ENCODE data around the gene FXN.

- TF ChIP-seq CTCF (IDR thresholded peaks at IDR 0.05 in 8 of 11, conservative IDR thresholded peaks at IDR 0.05 in 3 of 11), result no peak
- no peak for TF ChIP-seq POLR2A (IDR thresholded peaks at IDR 0.05)
These were observed 33.6 kb upstream of the FXN start for GRCh38 chr9:69001921-69002320.
